GM21717 (cell line): Measurements from ENCODE around the gene YWHAG.
"Not testable (repeated sequence)": the region's sequence is repeated elsewhere in the genome, so short reads cannot be mapped to it uniquely, and the experiment has no call there.

ENCODE experiments used
- ATAC-seq: cut with Tn5 transposase; IDR thresholded peaks from one replicate; pipeline ENCODE4 v1.9.1; 2021; ENCODE audit warnings: mild to moderate bottlenecking, moderate library complexity; ENCODE audit not compliant: unreplicated experiment

YWHAG gene

DNA sequence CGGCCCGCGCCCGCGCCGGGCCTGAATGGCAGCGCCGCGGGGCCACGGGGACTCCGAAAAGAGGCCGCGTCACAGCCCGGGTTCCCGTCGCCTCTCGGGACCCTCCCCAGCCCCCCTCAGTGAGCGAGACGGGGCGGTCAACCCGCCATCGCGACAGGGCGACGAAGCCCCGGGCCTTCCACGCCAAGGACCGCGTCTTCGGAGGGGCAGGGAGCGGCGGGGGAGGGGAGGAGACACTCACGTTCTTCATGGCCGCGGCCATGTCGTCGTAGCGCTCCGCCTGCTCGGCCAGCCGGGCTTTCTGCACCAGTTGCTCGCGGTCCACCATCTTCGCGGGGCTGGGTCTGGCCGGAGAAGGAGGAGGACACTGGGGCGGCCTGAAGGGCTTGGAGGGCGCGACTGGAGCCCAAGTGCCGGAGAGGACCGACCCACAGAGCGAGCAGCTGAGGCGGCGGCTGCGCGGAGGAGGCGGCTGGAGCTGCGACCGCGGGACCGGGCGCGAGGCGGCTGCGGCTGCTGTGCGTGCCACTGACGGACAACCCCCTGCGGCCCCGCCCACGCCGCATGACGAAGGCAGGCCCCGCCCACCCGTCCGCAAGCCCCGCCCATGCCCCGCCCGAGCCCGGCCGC is at the start of gene YWHAG:
Gene YWHAG (minus strand): TSS at position 511 of the 630 bp plus-strand sequence. CDS start 183 bp downstream, at position 328.
- ATAC-seq, result peak; percentile 65

GRCh38 chr7:76408121-76408560 is 49.4 kb upstream of the YWHAG start:
- no peak for ATAC-seq

- ATAC-seq, result no peak
These were observed 48.9 kb upstream of the YWHAG start for GRCh38 chr7:76407718-76408117.

GRCh38 chr7:76405738-76406137 is 46.9 kb upstream of the YWHAG start:
- ATAC-seq, result no peak

DNA sequence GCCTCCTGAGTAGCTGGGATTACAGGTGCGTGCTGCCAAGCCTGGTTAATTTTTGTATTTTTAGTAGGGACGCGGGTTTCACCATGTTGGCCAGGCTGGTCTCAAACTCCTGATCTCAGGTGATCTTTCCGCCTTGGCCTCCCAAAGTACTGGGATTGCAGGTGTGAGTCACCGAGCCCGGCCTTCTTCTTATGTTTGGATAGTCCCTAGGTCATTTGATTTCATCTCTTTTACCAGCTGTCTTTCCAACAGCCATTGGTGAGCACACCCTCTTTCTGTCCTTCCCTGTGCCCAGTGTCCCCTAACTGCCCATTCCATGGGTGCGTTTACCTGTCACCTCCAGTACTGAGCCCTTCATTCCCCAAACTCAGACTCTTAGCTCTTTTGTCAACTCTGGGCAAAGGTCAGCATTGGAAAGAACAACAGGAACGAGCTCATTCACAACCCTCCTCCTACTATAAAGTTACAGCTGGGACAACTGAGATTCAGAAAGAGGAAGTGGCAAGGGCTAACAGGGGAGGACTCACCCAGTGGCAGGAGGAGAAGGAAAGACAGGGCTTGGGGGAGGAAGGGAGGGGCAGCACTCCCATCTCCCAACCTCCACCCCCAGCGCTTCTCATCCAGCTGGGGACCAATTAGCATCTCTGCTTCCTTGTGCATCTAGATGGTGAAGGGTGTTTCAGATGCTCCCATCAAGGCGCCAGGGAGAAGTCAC is 45.1 kb upstream of the YWHAG start:
- ATAC-seq, result no peak

- not testable (repeated sequence) for ATAC-seq
These were observed 44.3 kb upstream of the YWHAG start for GRCh38 chr7:76403097-76403496.

DNA sequence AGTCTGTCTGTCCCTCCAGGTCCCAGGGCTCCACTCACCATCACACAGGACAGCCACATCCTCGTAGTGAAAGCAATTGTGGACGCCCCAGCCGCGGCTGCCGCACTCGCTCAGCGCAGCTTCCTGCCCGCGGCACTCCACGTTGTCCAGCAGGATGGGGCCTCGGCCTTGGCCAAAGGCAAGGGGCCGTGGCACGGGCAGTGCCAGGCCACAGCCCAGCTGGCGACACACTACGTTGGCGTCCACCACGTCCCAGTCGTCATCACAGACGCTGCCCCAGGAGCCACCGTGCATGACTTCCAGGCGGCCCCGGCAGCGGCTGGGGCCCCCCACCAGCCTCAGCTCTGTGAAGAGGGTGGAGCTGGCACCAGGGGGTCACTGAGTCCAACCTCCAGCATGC is 41.5 kb upstream of the YWHAG start:
- ATAC-seq, result no peak

DNA sequence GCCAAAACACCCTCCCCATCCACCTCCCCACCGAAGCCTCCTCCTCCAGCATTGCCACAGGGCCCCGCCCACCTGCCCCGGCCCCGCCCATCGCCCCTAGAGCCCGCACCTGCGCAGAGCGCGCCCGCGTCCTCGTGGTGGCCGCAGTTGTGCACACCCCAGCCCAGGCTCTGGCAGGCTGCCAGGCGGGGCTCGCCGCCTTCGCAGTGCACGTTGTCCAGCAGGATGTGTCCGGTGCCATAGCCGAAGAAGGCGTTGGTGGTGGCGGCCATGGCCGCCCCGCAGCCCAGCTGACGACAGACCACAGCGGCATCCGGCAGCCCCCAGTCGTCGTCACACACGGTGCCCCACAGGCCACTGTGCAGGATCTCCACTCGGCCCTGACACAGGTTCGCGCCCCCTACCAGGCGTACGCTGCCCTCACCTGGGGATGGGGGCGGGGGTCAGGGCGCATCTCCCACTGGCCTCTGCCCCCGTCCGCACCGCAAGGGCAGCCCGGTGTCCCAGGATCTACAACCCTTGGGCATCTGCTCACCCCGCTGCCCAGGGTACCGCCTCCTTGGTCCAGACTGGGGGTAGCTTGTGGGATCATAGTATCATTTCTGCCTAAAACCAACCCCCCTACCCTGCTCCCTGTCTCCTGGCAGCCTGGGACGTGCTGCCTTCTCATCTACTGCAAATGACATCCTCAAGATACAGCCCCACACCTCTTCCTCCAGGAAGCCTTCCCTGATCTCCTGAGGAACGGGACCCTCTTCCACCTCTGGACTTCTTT is 38.8 kb upstream of the YWHAG start:
- ATAC-seq, result no peak

DNA sequence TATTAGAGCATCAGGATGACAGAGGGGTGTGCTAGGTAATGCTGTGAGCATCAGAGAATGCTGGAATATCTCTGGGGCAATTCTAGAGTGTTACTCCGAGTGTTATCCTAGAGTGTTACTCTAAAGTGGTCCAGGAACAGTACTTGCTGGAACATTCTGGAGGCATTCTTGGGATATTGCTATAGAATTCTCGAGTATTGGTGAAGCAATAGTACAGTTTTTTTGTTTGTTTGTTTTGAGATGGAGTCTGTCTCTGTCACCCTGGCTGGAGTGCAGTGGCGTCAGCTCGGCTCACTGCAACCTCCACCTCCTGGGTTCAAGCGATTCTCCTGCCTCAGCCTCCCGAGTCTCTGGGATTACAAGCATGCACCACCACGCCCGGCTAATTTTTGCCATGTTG is 38.1 kb upstream of the YWHAG start:
- ATAC-seq, result no peak

DNA sequence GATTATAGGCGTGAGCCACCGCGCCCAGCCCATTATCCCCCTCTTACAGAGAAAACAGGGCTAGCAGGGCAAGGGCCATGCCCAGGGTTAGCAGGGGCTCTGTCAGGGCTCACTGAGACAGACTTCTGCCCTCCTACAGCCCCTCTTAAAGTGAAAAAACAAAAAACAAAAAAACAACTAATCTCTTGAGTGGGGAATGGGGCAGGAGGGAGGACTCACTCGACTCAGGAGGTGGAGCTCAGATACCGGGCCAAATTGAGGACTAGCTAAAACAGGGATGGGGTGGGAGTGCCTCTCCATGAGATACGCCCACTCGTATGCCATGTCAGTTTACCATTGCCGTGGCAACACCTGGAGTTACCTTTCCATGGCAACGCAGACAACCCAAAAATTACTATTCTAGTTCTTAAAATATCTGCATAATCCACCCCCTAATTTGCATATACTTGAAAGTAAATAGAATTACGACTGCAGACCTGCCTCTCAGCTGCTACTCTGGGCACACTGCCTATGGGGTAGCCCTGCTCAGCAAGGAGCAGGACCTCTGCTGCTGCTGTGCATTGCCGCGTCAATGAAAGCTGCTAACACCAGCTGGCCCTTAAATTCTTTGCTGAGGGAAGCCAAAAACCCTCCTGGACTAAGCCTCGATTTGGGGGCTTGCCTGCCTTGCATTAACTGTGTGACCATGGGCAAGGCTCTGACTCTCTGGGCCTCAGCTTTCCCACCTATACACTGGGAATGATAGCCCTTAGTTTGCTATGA is 37.4 kb upstream of the YWHAG start:
- no peak for ATAC-seq

DNA sequence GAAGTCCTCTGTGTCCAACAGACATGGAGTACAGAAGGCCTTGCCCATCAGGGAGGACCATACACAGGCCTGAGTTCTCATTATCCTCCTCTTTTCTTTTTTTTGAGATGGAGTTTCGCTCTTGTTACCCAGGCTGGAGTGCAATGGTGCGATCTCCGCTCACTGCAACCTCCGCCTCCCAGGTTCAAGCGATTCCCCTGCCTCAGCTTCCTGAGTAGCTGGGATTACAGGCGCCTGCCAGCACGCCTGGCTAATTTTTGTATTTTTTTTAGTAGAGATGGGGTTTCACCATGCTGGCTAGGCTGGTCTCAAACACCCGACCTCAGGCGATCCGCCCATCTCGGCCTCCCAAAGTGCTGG is 36.8 kb upstream of the YWHAG start:
- ATAC-seq, result not testable (repeated sequence)

DNA sequence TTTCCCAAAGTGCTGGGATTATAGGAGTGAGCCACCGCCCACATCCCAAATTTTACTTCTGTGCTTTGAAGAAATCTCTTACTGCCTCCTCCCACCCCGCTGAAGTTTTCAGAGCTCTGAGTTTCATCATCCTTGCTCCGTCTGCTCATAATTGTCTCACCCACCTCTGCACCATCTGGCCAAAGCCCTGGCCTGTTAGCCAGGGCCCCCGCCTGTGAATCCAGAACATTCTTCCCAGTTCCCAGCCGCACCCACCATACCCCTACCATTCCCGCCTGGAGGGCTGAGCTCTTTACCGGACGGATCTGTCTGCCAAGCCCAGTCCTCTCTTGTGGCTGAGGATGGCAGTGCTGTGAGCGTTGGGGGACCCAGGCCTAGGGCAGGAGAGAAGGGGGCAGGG is 36.2 kb upstream of the YWHAG start:
- ATAC-seq, result no peak

GRCh38 chr7:76393116-76394031 is 34.6 kb upstream of the YWHAG start:
- ATAC-seq, result peak; percentile 85

GRCh38 chr7:76392531-76393115 is 33.8 kb upstream of the YWHAG start:
- ATAC-seq, result no peak

DNA sequence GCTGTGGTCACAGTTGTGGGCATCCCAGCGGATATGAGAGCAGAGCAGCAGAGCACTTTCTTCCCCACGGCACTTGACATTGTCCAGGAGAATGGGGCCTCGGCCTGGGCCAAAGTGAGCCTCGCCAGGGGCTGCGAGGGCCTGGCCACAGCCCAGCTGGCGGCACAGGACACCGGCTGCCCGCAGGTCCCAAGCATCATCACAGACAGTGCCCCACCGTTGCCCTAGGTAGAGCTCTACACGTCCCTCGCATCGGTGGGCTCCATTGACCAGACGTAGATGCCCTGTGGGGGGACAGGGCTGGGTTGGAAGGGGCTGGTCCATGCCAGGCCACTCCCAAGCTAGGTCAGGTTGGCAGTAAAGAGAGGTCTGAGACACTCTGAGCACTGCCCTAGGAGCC is 31.3 kb upstream of the YWHAG start:
- no peak for ATAC-seq

GRCh38 chr7:76387789-76388188 is 29.0 kb upstream of the YWHAG start:
- ATAC-seq, result not testable (repeated sequence)

DNA sequence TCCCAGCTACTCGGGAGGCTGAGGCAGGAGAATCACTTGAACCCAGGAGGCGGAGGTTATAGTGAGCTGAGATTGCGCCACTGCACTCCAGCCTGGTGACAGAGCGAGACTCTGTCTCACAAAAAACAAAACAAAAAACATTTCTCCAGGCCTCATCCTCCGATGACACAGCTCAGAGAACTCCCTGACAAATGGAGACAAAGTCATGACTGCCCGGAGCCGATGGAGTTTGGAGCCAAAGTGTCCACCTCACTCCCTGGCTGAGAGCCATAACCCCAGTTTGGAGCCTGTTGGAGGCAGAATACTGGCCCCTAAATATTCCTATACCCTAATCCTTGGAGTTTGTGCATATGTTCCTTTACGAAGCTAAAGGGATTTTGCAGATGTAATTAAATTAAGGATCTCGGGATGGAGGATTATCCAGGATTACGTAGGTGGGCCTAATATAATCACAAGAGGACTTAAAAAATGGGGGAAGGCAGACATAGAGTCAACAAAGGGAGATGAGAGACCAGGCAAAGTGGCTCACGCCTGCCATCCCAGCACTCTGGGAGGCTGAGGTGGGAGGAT is 28.0 kb upstream of the YWHAG start:
- no peak for ATAC-seq

- no peak for ATAC-seq
These were observed 24.5 kb upstream of the YWHAG start for GRCh38 chr7:76383089-76383944.
